Smooth muscle cell (in vitro differentiated cells): ENCODE results near the gene ABL2. TPM values are rescaled to one million over a fixed set of nuclear protein-coding genes. Genes with fewer than 3 reads are reported as not detected.

Experiments used
- DNase-seq: peaks from one replicate; lab custom pipeline; 2025; ENCODE audit not compliant: unreplicated experiment; lab: John Stamatoyannopoulos, UW
- H2AFZ ChIP-seq: fragments of 200-600 bp; sonication (generic); 2 replicates; pipeline ENCODE4 v1.6.0; 2016; ENCODE audit warnings: antibody characterized with exemption, low read depth, mild to moderate bottlenecking
- H3F3A ChIP-seq: fragments of 200-600 bp; sonication (generic); 2 replicates; pipeline ENCODE4 v1.6.0; 2017; ENCODE audit warnings: antibody characterized with exemption, low read depth
- H3K27ac ChIP-seq: fragments of 200-600 bp; sonication (generic); 2 replicates; pipeline ENCODE4 v1.5.1; 2016; ENCODE audit warnings: low read depth, mild to moderate bottlenecking
- H3K27me3 ChIP-seq: fragments of 200-600 bp; sonication (generic); 2 replicates; pipeline ENCODE4 v1.6.1; 2016; ENCODE audit warnings: low read depth, mild to moderate bottlenecking
- H3K36me3 ChIP-seq: fragments of 200-600 bp; sonication (generic); 2 replicates; pipeline ENCODE4 v1.5.1; 2016; ENCODE audit warnings: low read depth
- H3K4me1 ChIP-seq: fragments of 200-600 bp; sonication (generic); 2 replicates; pipeline ENCODE4 v1.5.1; 2016; ENCODE audit warnings: low read depth
- H3K4me2 ChIP-seq: fragments of 200-600 bp; sonication (generic); 2 replicates; pipeline ENCODE4 v1.6.0; 2016; ENCODE audit warnings: mild to moderate bottlenecking
- H3K4me3 ChIP-seq: fragments of 200-600 bp; sonication (generic); 2 replicates; pipeline ENCODE4 v1.5.1; 2016; ENCODE audit warnings: mild to moderate bottlenecking
- H3K79me2 ChIP-seq: fragments of 200-600 bp; sonication (generic); 2 replicates; pipeline ENCODE4 v1.6.0; 2016; ENCODE audit warnings: low read depth, mild to moderate bottlenecking
- H3K9ac ChIP-seq: fragments of 200-600 bp; sonication (generic); 2 replicates; pipeline ENCODE4 v1.6.0; 2016; ENCODE audit warnings: low read depth
- H3K9me3 ChIP-seq: fragments of 200-600 bp; sonication (generic); replicated peaks from 2 replicates; pipeline ENCODE4 v1.5.1; 2016; ENCODE audit warnings: low read depth
- H4K20me1 ChIP-seq: fragments of 200-600 bp; sonication (generic); 2 replicates; pipeline ENCODE4 v1.6.0; 2016; ENCODE audit warnings: low read depth
- CTCF ChIP-seq: fragments of 200-600 bp; sonication (generic); IDR thresholded peaks from 2 replicates; pipeline ENCODE4 v1.5.1; 2017; ENCODE audit warnings: borderline replicate concordance, mild to moderate bottlenecking, antibody characterized with exemption; ENCODE audit not compliant: insufficient read depth, poor library complexity, severe bottlenecking
- WGBS: methylation state at CpG from one replicate; pipeline ENCODE4 v1.1.7; 2016; ENCODE audit warnings: low lambda C conversion rate; 5-methylcytosine and 5-hydroxymethylcytosine counted together
- polyA plus RNA-seq: library from polyadenylated mRNA; unstranded; fragments of >200 nt; fragmentation: Nextera tagmentation; extraction: Ambion mirVana; gene quantifications from 2 replicates; pipeline ENCODE4 v1.2.1, GENCODE V29; 2016
- total RNA-seq: library from RNA; depleted of rRNA; stranded (reverse); fragments of >200 nt; gene quantifications from 2 replicates; pipeline ENCODE4 v1.2.3, GENCODE V29; 2014

ABL2 gene
- total and polyA plus RNA-seq, 2 experiments from 2014 or later, result 16.5 to 56.5 TPM

- peaks cover 63% of the 10 kb centered on the region for H3K79me2 ChIP-seq
These were observed 42.4 kb downstream of the ABL2 start for GRCh38 chr1:179187043-179187442.

GRCh38 chr1:179184403-179184802, 45.1 kb downstream of the ABL2 start:
- Histone ChIP-seq H3K27ac (no peak overlapping the region), H3K9ac (no peak overlapping the region), H3K4me2 (no peak overlapping the region), H3K36me3 (no peaks in the 10 kb centered on the region), H3F3A (no peaks in the 10 kb centered on the region), H4K20me1 (no peaks in the 10 kb centered on the region), H3K9me3 (no peaks in the 10 kb centered on the region), H2AFZ (no peak overlapping the region), H3K27me3 (no peaks in the 10 kb centered on the region), H3K79me2 (peaks cover 62% of the 10 kb centered on the region), H3K4me1 (no peaks in the 10 kb centered on the region), H3K4me3 (no peak overlapping the region)
- whole genome bisulfite sequencing, result 100% methylated on average over 1 of the region's 1 CpG
- no peak for DNase-seq
- no peak for TF ChIP-seq CTCF

More at GRCh38 chr1:179187043-179187442, 42.4 kb downstream of the ABL2 start:
- Histone ChIP-seq H3F3A (no peaks in the 10 kb centered on the region), H3K9ac (no peak overlapping the region), H3K4me1 (no peaks in the 10 kb centered on the region), H3K27me3 (no peaks in the 10 kb centered on the region), H2AFZ (no peak overlapping the region), H3K36me3 (no peaks in the 10 kb centered on the region), H3K9me3 (no peaks in the 10 kb centered on the region), H3K4me2 (no peak overlapping the region), H3K27ac (no peak overlapping the region), H4K20me1 (no peaks in the 10 kb centered on the region), H3K4me3 (no peak overlapping the region)
- no peak for TF ChIP-seq CTCF
- no peak for DNase-seq

- Histone ChIP-seq H3K9ac (no peak overlapping the region), H2AFZ (no peak overlapping the region), H3K9me3 (no peaks in the 10 kb centered on the region), H3K4me1 (peaks cover 4% of the 10 kb centered on the region), H3K4me3 (no peak overlapping the region), H4K20me1 (no peaks in the 10 kb centered on the region), H3K79me2 (peaks cover 62% of the 10 kb centered on the region), H3K36me3 (no peaks in the 10 kb centered on the region), H3F3A (no peaks in the 10 kb centered on the region), H3K4me2 (no peak overlapping the region), H3K27me3 (no peaks in the 10 kb centered on the region), H3K27ac (no peak overlapping the region)
- WGBS, result 93% methylated on average over 5 of the region's 5 CpGs
- no peak for TF ChIP-seq CTCF
- no peak for DNase-seq
These were observed 45.6 kb downstream of the ABL2 start for GRCh38 chr1:179183857-179184256.

GRCh38 chr1:179178950-179179349, 50.5 kb downstream of the ABL2 start:
- peak overlapping the region; percentile 12 for H3K4me2 ChIP-seq
- WGBS, result 3% methylated on average over 1 of the region's 1 CpG
- no peak overlapping the region for H3K9ac ChIP-seq
- peak overlapping the region; percentile 3 for H3K27ac ChIP-seq
- H3K79me2 ChIP-seq, result peaks cover 57% of the 10 kb centered on the region
- H3K36me3 ChIP-seq, result no peaks in the 10 kb centered on the region
- no peak overlapping the region for H3K4me3 ChIP-seq
- no peaks in the 10 kb centered on the region for H3K9me3 ChIP-seq
- H4K20me1 ChIP-seq, result no peaks in the 10 kb centered on the region
- DNase-seq, result no peak
- no peak for TF ChIP-seq CTCF
- peaks cover 13% of the 10 kb centered on the region for H3F3A ChIP-seq
- peaks cover 19% of the 10 kb centered on the region for H3K4me1 ChIP-seq
- H2AFZ ChIP-seq, result no peak overlapping the region
- H3K27me3 ChIP-seq, result no peaks in the 10 kb centered on the region
